PC-3 (cell line): ENCODE data around the gene ANKS1B. TPM values are rescaled to one million over a fixed set of nuclear protein-coding genes. Genes with fewer than 3 reads are reported as not detected.
A peak's percentile ranks its signal among the peaks of the same experiment; 100 is the strongest.

ENCODE experiments used
- ATAC-seq: fragments of 200-7000 bp; cut with Tn5 transposase; 2 replicates; pipeline ENCODE4 v1.9.1; 2020; ENCODE audit warnings: mild to moderate bottlenecking, moderate library complexity
- BruUV-seq: library from RNA; stranded (reverse); fragments of 400-500 nt; replicated peaks from 2 replicates; lab custom pipeline; 2021; lab: Mats Ljungman, UMichigan
- CTCF ChIA-PET: fragments of 300-600 bp; sonication (Branson Sonifier 250); formaldehyde crosslinking; loops from one replicate; lab custom pipeline; 2022; ENCODE audit warnings: antibody characterized with exemption; lab: Charles Lee
- POLR2A ChIA-PET: fragments of 300-600 bp; sonication (Branson Sonifier 250); formaldehyde crosslinking; loops from one replicate; lab custom pipeline; 2022; ENCODE audit warnings: antibody characterized with exemption; ENCODE audit not compliant: unreplicated experiment; lab: Charles Lee
- DNase-seq: peaks from one replicate; pipeline ENCODE4 v3.0.0-alpha.2; 2015
- H2AFZ ChIP-seq: fragments of 300-600 bp; sonication (generic); 2 replicates; pipeline ENCODE4 v1.6.0; 2016; ENCODE audit warnings: antibody characterized with exemption, low read length
- H3F3A ChIP-seq: fragments of 300-600 bp; sonication (generic); one replicate; pipeline ENCODE4 v1.6.0; 2017; ENCODE audit warnings: antibody characterized with exemption, low read length, control low read depth, mild to moderate bottlenecking; ENCODE audit not compliant: unreplicated experiment
- H3K27ac ChIP-seq: fragments of 300-600 bp; sonication (generic); 2 replicates; pipeline ENCODE4 v1.5.1; 2016; ENCODE audit warnings: mild to moderate bottlenecking, low read length
- H3K27me3 ChIP-seq: fragments of 300-600 bp; sonication (generic); 2 replicates; pipeline ENCODE4 v1.6.1; 2016; ENCODE audit warnings: low read length, mixed read lengths
- H3K36me3 ChIP-seq: fragments of 300-600 bp; sonication (generic); 2 replicates; pipeline ENCODE4 v1.6.1; 2016; ENCODE audit warnings: low read depth, mixed run types, low read length, mixed read lengths
- H3K4me1 ChIP-seq: fragments of 300-600 bp; sonication (generic); 2 replicates; pipeline ENCODE4 v1.5.1; 2016; ENCODE audit warnings: low read length; ENCODE audit not compliant: insufficient read depth
- H3K4me2 ChIP-seq: fragments of 300-600 bp; sonication (generic); 2 replicates; pipeline ENCODE4 v1.6.0; 2016; ENCODE audit warnings: low read length
- H3K4me3 ChIP-seq: fragments of 300-600 bp; sonication (generic); 2 replicates; pipeline ENCODE4 v1.5.1; 2016; ENCODE audit warnings: mild to moderate bottlenecking, low read length, mixed read lengths
- H3K79me2 ChIP-seq: fragments of 300-600 bp; sonication (generic); 2 replicates; pipeline ENCODE4 v1.6.1; 2017; ENCODE audit warnings: low read length, mixed read lengths
- H3K9ac ChIP-seq: fragments of 300-600 bp; sonication (generic); 2 replicates; pipeline ENCODE4 v1.6.0; 2016; ENCODE audit warnings: mild to moderate bottlenecking, low read length
- H3K9me2 ChIP-seq: fragments of 300-600 bp; sonication (generic); replicated peaks from 2 replicates; pipeline ENCODE4 v1.6.1; 2016; ENCODE audit warnings: mixed run types, low read length, mixed read lengths
- H3K9me3 ChIP-seq: fragments of 300-600 bp; sonication (generic); 2 replicates; pipeline ENCODE4 v1.6.1; 2016; ENCODE audit warnings: low read length, mixed read lengths
- H4K20me1 ChIP-seq: fragments of 300-600 bp; sonication (generic); 2 replicates; pipeline ENCODE4 v1.6.1; 2016; ENCODE audit warnings: low read length, mixed read lengths
- CTCF ChIP-seq: fragments of 300-600 bp; sonication (generic); conservative IDR thresholded peaks from 2 replicates; pipeline ENCODE4 v1.5.1; 2017; ENCODE audit warnings: antibody characterized with exemption, low read depth, mild to moderate bottlenecking, low read length
- EZH2 ChIP-seq: fragments of 300-600 bp; sonication (generic); IDR thresholded peaks from one replicate; pipeline ENCODE4 v1.6.1; 2017; ENCODE audit warnings: antibody characterized with exemption, mild to moderate bottlenecking, low read length; ENCODE audit not compliant: unreplicated experiment
- EZH2phosphoT487 ChIP-seq: fragments of 300-600 bp; sonication (generic); IDR thresholded peaks from 2 replicates; pipeline ENCODE4 v1.6.1; 2018; ENCODE audit warnings: mild to moderate bottlenecking, antibody characterized with exemption, low read length, borderline replicate concordance
- intact Hi-C: fragments of 100-400 bp; cut with micrococcal nuclease; formaldehyde crosslinking; loops from 2 replicates; pipeline ENCODE4 v1.9.0; 2023
- total RNA-seq: library from RNA; depleted of rRNA; stranded (reverse); fragments of >200 nt; gene quantifications from 2 replicates; pipeline ENCODE4 v1.2.3, GENCODE V29; 2014

The ANKS1B gene
- total RNA-seq, 1 experiment from 2014 or later, result 0.07 TPM

- no peaks in the 10 kb centered on the region for H3K79me2 ChIP-seq
- peak overlapping the region; percentile 43 for H3K4me2 ChIP-seq
- POLR2A ChIA-PET, result interaction anchor here (0.7 kb wide), 1 partner anchor 14 kb away, joined by 10 read pairs; no protein-coding TSS in a partner anchor
- no peaks in the 10 kb centered on the region for H3K36me3 ChIP-seq
- no peak overlapping the region for H3K4me3 ChIP-seq
- DNase-seq, result peak; percentile 63
- H3K9me2 ChIP-seq, result 0 out of 2 replicates have a peak, but pooled peaks cover 5% of the 10 kb centered on the region
- peak overlapping the region; percentile 95 for H3K27ac ChIP-seq
- H3K9me3 ChIP-seq, result no peaks in the 10 kb centered on the region
- peak overlapping the region; percentile 32; the same call in 1 of the 2 replicates for H2AFZ ChIP-seq
- intact Hi-C loops, result loop anchor here (5.0 kb wide), 1 partner anchor 60 kb away; no protein-coding TSS in a partner anchor
- no peaks in the 10 kb centered on the region for H3K27me3 ChIP-seq
- peaks cover 36% of the 10 kb centered on the region for H3K4me1 ChIP-seq
- H3F3A ChIP-seq, result no peaks in the 10 kb centered on the region
- peak; percentile 47 for ATAC-seq
- H3K9ac ChIP-seq, result peak overlapping the region; percentile 73
- CTCF ChIA-PET, result no interaction called here
- TF ChIP-seq EZH2 (no peak), CTCF (no peak), EZH2phosphoT487 (no peak)
- no peaks in the 10 kb centered on the region for H4K20me1 ChIP-seq
- BruUV-seq, result no TSS peak
These were observed 1232.0 kb downstream of the ANKS1B start for GRCh38 chr12:98752726-98753125.

GRCh38 chr12:98751580-98752115 is 1233.1 kb downstream of the ANKS1B start:
- BruUV-seq, result no TSS peak
- ChIA-PET CTCF (no interaction called here), POLR2A (no interaction called here)
- Histone ChIP-seq H3K27me3 (no peaks in the 10 kb centered on the region), H2AFZ (no peak overlapping the region), H3K4me2 (no peak overlapping the region), H3K4me3 (no peak overlapping the region), H3K9me2 (0 out of 2 replicates have a peak, but pooled peaks cover 5% of the 10 kb centered on the region), H3K9me3 (no peaks in the 10 kb centered on the region), H3F3A (no peaks in the 10 kb centered on the region), H3K79me2 (no peaks in the 10 kb centered on the region), H3K36me3 (no peaks in the 10 kb centered on the region), H4K20me1 (no peaks in the 10 kb centered on the region), H3K9ac (peak overlapping the region; percentile 73; the same call in 1 of the 2 replicates), H3K4me1 (peaks cover 36% of the 10 kb centered on the region), H3K27ac (peak overlapping the region; percentile 95)
- intact Hi-C loops, result loop anchor here (5.0 kb wide), 1 partner anchor 59 kb away; no protein-coding TSS in a partner anchor
- ATAC-seq, result no peak
- TF ChIP-seq EZH2phosphoT487 (no peak), CTCF (no peak), EZH2 (no peak)
- no peak for DNase-seq

- no peaks in the 10 kb centered on the region for H3F3A ChIP-seq
- peaks cover 33% of the 10 kb centered on the region for H3K4me1 ChIP-seq
- ChIA-PET CTCF (no interaction called here), POLR2A (no interaction called here)
- H3K9me2 ChIP-seq, result 0 out of 2 replicates have a peak, but pooled peaks cover 4% of the 10 kb centered on the region
- H3K9me3 ChIP-seq, result no peaks in the 10 kb centered on the region
- no peak overlapping the region for H2AFZ ChIP-seq
- no peaks in the 10 kb centered on the region for H4K20me1 ChIP-seq
- no peak overlapping the region for H3K9ac ChIP-seq
- BruUV-seq, result no TSS peak
- intact Hi-C loops, result loop anchor here (5.0 kb wide), 1 partner anchor 58 kb away; no protein-coding TSS in a partner anchor
- no peaks in the 10 kb centered on the region for H3K79me2 ChIP-seq
- TF ChIP-seq CTCF, result no peak
- no peak for TF ChIP-seq EZH2phosphoT487
- no peak for TF ChIP-seq EZH2
- no peak overlapping the region for H3K4me2 ChIP-seq
- ATAC-seq (no peak), DNase-seq (no peak)
- no peak overlapping the region for H3K4me3 ChIP-seq
- H3K27me3 ChIP-seq, result no peaks in the 10 kb centered on the region
- no peak overlapping the region for H3K27ac ChIP-seq
- no peaks in the 10 kb centered on the region for H3K36me3 ChIP-seq
These were observed 1234.2 kb downstream of the ANKS1B start for GRCh38 chr12:98750511-98750910.
